Measurements from ENCODE around the gene PHACTR1.

DNA sequence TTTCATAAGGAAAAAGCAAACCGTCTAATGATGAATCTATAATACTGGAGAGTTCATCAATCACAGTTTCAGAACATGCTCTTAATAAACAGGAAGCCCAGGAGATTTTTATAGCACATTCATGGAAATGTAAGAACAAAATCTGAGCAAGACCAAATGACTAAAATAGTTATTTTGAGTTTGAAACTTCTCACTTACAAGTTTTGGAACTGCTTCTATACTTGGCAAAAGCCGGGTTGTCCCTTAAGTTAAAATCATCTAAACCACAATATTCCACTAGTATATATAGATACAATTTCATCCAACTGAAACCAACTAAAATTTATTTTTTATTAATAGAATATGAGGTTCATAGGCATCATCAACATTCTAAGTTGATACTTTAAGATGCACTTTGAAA, 268.2 kb downstream of the PHACTR1 start:
- TF ChIP-seq EZH2 (IDR thresholded peaks at IDR 0.05; ENCODE audit: low read length, unreplicated experiment) (no peak), EZH2phosphoT487 (IDR thresholded peaks at IDR 0.05; ENCODE audit: borderline replicate concordance, low read length) (no peak)
- TF ChIP-seq, protein P1, sequence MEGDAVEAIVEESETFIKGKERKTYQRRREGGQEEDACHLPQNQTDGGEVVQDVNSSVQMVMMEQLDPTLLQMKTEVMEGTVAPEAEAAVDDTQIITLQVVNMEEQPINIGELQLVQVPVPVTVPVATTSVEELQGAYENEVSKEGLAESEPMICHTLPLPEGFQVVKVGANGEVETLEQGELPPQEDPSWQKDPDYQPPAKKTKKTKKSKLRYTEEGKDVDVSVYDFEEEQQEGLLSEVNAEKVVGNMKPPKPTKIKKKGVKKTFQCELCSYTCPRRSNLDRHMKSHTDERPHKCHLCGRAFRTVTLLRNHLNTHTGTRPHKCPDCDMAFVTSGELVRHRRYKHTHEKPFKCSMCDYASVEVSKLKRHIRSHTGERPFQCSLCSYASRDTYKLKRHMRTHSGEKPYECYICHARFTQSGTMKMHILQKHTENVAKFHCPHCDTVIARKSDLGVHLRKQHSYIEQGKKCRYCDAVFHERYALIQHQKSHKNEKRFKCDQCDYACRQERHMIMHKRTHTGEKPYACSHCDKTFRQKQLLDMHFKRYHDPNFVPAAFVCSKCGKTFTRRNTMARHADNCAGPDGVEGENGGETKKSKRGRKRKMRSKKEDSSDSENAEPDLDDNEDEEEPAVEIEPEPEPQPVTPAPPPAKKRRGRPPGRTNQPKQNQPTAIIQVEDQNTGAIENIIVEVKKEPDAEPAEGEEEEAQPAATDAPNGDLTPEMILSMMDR (conservative IDR thresholded peaks at IDR 0.05; ENCODE audit: low read depth, low read length) = no peak

All from PC-3 (cell line).